NCI-H2081 treated with DMSO at 0.1 percent for 48 hours (cell line): ENCODE measurements around the gene LINGO4.

Experiments
- DNase-seq: peaks from one replicate; lab custom pipeline; 2025; lab: John Stamatoyannopoulos, UW

The LINGO4 gene

GRCh38 chr1:151834239-151834638 lies 29.0 kb upstream of the LINGO4 start:
- no peak for DNase-seq

GRCh38 chr1:151833172-151833900 lies 28.1 kb upstream of the LINGO4 start:
- DNase-seq = no peak

GRCh38 chr1:151832318-151832980 lies 27.2 kb upstream of the LINGO4 start:
- DNase-seq = no peak

GRCh38 chr1:151831605-151832004 lies 26.4 kb upstream of the LINGO4 start, which contains the start of gene RORC:
Gene RORC (minus strand): TSS chr1:151831802. CDS start chr1:151831764, 38 bp downstream.
- DNase-seq = no peak

- DNase-seq = no peak
Observed at GRCh38 chr1:151831256-151831591, 26.0 kb upstream of the LINGO4 start.

- DNase-seq = no peak
Observed at GRCh38 chr1:151830055-151830454, 24.8 kb upstream of the LINGO4 start.

- DNase-seq = no peak
Observed at GRCh38 chr1:151829352-151830046, 24.3 kb upstream of the LINGO4 start.

- DNase-seq = no peak
Observed at GRCh38 chr1:151828921-151829320, 23.7 kb upstream of the LINGO4 start.

GRCh38 chr1:151827853-151828252 lies 22.6 kb upstream of the LINGO4 start:
- DNase-seq = no peak

- DNase-seq = no peak
Observed at GRCh38 chr1:151825751-151826660, 20.8 kb upstream of the LINGO4 start.

GRCh38 chr1:151825204-151825603 lies 20.0 kb upstream of the LINGO4 start:
- DNase-seq = no peak

GRCh38 chr1:151823175-151823574 lies 18.0 kb upstream of the LINGO4 start:
- no peak for DNase-seq

- DNase-seq = no peak
Observed at GRCh38 chr1:151822404-151822803, 17.2 kb upstream of the LINGO4 start.

GRCh38 chr1:151820940-151821339 lies 15.7 kb upstream of the LINGO4 start:
- no peak for DNase-seq

- no peak for DNase-seq
Observed at GRCh38 chr1:151819976-151820623, 14.9 kb upstream of the LINGO4 start.

GRCh38 chr1:151819227-151819835 lies 14.1 kb upstream of the LINGO4 start:
- DNase-seq = no peak

- DNase-seq = no peak
Observed at GRCh38 chr1:151817353-151817730, 12.1 kb upstream of the LINGO4 start.

GRCh38 chr1:151816548-151817352 lies 11.5 kb upstream of the LINGO4 start:
- DNase-seq = no peak

GRCh38 chr1:151815716-151816327 lies 10.6 kb upstream of the LINGO4 start:
- DNase-seq = no peak
